ENCODE data around the gene ZNF653.
"Not testable (repeated sequence)": the region's sequence is repeated elsewhere in the genome, so short reads cannot be mapped to it uniquely, and the experiment has no call there.

ZNF653 gene

GRCh38 chr19:11483366-11484111, 22.1 kb downstream of the ZNF653 start:
- FAIRE-seq = no peak

GRCh38 chr19:11482384-11483050, 23.1 kb downstream of the ZNF653 start:
- DNase-seq (ENCODE audit: insufficient read length, low spot score) (peak; percentile 96), FAIRE-seq (peak; percentile 69)

More at GRCh38 chr19:11483366-11484111, 22.1 kb downstream of the ZNF653 start:
- DNase-seq (ENCODE audit: insufficient read length, low spot score) = no peak

- peak; percentile 99 for DNase-seq (ENCODE audit: insufficient read length, low spot score)
These were observed 23.9 kb downstream of the ZNF653 start for GRCh38 chr19:11481534-11482383.

GRCh38 chr19:11480715-11481533, 24.7 kb downstream of the ZNF653 start, which contains the start of gene ELAVL3:
Gene ELAVL3 (minus strand): TSS chr19:11481046. CDS start chr19:11480608, 438 bp downstream.
- FAIRE-seq = no peak
- DNase-seq (ENCODE audit: insufficient read length, low spot score) = no peak

More at GRCh38 chr19:11481534-11482383, 23.9 kb downstream of the ZNF653 start:
- FAIRE-seq = peak; percentile 96

GRCh38 chr19:11479898-11480714, 25.5 kb downstream of the ZNF653 start:
- no peak for DNase-seq (ENCODE audit: insufficient read length, low spot score)
- no peak for FAIRE-seq

DNA sequence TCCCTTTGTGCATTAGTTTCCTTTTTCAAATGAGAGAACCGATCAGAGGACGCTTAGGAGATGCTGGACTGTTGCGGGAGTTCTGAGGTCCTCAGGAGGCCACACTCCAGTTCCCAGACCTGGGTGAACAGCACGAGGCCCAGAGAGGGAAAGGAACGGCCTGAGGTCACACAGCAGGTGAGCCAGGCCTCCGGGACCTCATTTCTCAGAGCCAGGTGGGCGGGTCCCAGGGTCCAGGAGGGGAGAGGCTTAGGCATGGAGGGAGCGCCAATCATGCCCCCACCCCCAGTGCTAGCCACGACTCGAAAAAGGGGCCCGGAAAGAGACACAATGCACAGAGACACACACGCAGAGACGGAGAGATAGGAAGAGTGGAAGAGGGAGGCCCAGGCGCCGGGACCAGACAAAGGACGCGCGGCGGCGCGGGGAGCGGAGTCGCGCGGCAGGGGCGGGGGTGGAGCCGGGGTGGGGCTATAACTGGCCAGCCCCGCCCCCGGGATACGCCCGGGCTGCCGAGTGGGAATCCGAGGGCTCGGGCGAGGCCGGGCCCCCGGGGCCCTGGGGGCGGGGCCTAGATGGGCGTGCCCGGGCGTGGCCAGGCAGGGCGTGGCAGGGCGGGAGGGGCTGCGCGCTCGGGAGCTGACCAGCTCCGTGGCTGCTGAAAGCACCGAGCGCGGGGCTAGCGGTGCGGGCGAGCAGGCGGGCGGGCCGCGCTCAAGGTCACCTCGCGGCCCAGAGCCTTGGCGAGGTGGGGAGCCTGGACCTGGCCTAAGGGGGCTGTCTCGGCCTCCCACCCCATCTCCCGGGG, 26.3 kb downstream of the ZNF653 start:
- FAIRE-seq = no peak
- DNase-seq (ENCODE audit: insufficient read length, low spot score) = no peak

GRCh38 chr19:11478167-11479089, 27.2 kb downstream of the ZNF653 start:
- no peak for FAIRE-seq
- DNase-seq (ENCODE audit: insufficient read length, low spot score) = no peak

DNA sequence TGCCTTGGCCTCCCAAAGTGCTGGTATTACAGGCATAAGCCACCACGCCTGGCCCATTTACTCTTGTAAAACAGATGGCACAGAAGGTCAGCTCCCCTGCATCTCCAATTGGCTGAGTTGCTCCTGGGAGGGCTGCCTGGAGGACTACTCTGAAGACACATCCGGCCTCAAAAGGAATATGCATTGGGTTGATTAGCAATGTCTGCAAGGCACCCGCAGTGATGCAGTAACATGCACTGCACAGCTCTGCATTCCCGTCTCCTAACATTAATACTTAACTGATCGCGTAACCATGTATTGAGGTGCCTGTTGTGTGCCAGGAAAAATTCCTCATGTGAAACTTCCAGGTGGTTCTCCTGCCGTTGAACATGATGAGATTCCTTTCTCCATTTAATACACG, 29.8 kb downstream of the ZNF653 start:
- FAIRE-seq = no peak
- DNase-seq (ENCODE audit: insufficient read length, low spot score) = no peak

DNA sequence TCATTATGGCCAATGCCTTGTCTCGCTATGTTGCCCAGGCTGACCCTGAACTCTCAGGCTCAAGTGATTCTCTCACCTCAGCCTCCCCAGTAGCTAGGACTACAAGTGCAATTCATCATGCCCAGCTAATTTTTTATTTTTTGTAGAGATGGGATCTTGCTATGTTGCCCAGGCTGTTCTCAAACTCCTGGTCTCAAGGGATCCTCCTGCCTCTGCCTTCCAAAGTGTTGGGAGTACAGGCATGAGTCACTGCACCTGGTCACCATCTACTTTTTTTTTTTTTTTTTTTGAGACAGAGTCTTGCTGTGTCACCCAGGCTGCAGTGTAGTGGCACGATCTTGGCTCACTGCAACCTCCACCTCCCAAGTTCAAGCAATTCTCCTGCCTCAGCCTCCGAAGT, 30.3 kb downstream of the ZNF653 start:
- not testable (repeated sequence) for FAIRE-seq; DNase-seq (ENCODE audit: insufficient read length, low spot score)

DNA sequence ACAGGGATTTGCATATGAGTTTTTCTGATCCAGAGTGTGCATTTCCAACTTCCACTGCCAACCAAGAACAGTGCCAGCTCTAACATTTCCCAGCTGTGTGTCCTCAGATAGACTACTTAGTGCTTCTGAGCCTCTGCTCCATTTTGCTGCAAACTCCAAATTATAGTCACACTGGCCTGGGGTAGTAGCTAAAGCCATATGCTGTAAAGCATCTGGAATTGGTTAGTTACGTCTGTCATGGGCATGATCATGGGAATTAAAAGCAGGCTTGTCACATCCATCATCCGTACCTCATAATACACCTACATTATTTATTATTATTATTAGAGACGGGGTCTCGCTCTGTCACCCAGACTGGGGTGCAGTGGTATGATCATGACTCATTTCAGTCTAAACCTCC, 31.9 kb downstream of the ZNF653 start:
- FAIRE-seq (no peak), DNase-seq (ENCODE audit: insufficient read length, low spot score) (no peak)

- FAIRE-seq; DNase-seq (ENCODE audit: insufficient read length, low spot score): not testable (repeated sequence)
These were observed 37.3 kb downstream of the ZNF653 start for GRCh38 chr19:11468266-11468845.

GRCh38 chr19:11465600-11465999, 40.0 kb downstream of the ZNF653 start:
- FAIRE-seq = no peak
- DNase-seq (ENCODE audit: insufficient read length, low spot score) = no peak

DNA sequence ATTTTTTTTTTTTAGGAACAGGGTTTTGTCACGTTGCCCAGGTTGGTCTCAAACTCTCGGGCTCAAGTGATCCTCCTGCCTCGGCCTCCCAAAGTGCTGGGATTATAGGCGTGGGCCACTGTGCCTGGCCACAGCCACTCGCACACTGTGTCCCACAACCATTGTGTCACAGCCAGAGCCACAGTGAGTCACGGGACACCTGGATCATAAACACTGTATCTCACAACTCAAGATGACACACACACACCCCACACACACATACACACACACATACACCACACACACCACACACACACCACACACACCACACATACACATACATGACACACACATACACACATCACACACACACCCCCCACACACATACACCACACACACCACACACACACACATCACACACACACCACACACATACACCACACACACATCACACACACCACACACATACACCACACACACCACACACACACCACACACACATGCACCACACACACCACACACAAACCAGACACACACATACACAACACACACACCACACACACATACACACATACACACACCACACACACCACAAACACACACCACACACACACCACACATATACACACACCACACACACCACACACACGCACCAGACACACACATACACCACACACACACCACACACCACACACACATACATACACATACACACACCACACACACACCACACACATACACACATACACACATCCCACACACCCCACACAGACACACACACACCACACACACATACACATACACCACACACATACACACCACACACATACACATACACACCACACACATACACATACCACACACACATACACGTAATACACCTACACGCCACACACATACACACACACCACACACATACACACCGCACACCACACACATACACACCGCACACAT, 41.0 kb downstream of the ZNF653 start:
- no peak for DNase-seq (ENCODE audit: insufficient read length, low spot score)
- peak; percentile 100 for FAIRE-seq

DNA sequence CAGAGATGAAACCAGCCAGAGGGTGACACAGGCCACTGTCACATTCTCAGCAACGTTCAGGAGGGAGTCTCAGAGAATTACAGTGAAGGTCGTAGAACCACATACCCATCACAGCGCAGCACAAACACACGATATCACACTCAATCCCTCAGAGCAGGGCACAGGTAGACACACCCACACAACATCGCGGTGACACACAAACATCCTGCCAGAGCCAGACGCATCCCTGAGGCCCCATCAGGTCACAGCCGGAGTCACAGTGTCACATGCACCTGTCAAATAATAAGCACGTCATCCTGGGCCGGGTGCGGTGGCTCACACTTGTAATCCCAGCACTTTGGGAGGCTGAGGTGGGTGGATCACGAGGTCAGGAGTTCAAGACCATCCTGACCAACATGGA, 42.2 kb downstream of the ZNF653 start:
- DNase-seq (ENCODE audit: insufficient read length, low spot score) (no peak), FAIRE-seq (no peak)

GRCh38 chr19:11461453-11461852, 44.2 kb downstream of the ZNF653 start:
- no peak for FAIRE-seq

DNA sequence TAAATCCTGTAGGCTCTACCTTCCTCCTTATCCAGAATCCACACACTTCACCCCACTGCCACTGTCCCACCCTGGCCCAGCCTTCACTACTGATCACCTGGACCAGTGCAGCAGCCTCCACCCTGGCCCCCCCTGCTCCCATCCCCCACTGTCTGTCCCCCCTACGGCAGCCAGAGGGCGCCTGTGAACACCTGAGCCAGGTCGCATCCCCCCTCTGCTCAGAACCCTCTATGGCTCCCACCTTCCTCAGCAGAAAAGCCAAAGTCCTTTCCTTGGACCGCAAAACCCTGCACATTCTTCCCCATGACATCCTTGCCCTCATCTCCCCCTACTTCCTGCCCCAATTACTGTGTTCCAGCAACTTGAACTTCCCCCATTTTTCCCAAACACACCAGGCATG, 45.4 kb downstream of the ZNF653 start:
- no peak for DNase-seq (ENCODE audit: insufficient read length, low spot score)
- FAIRE-seq = no peak

More at GRCh38 chr19:11461453-11461852, 44.2 kb downstream of the ZNF653 start:
- no peak for DNase-seq (ENCODE audit: insufficient read length, low spot score)
